Fibroblast of lung (primary cell): ENCODE measurements around the gene MCF2L. TPM values are rescaled to one million over a fixed set of nuclear protein-coding genes. Genes with fewer than 3 reads are reported as not detected.

Experiments
- DNase-seq, 2 donors: peaks; one replicate each; pipeline versions ENCODE4 v3.0.0 to v3.0.0-alpha.2; 2010; ENCODE audit warnings: low read depth in 2 of 2
- H2AFZ ChIP-seq: 2 replicates; pipeline ENCODE4 v1.5.1; 2012; ENCODE audit warnings: low read length, control low read depth, inconsistent platforms
- H3K27ac ChIP-seq: 2 replicates; pipeline ENCODE4 v1.5.1; 2011; ENCODE audit warnings: low read length, control low read depth; ENCODE audit not compliant: insufficient read depth
- H3K27me3 ChIP-seq: 2 replicates; pipeline ENCODE4 v1.5.1; 2011; ENCODE audit warnings: mild to moderate bottlenecking, low read length; ENCODE audit not compliant: control insufficient read depth, insufficient read depth
- H3K36me3 ChIP-seq: 2 replicates; pipeline ENCODE4 v1.5.1; 2011; ENCODE audit warnings: low read length; ENCODE audit not compliant: control insufficient read depth, insufficient read depth
- H3K4me1 ChIP-seq: 2 replicates; pipeline ENCODE4 v1.5.1; 2011; ENCODE audit warnings: low read length; ENCODE audit not compliant: control insufficient read depth, insufficient read depth; ENCODE audit errors: extremely low read depth
- H3K4me2 ChIP-seq: 2 replicates; pipeline ENCODE4 v1.5.1; 2011; ENCODE audit warnings: low read length, control low read depth; ENCODE audit not compliant: insufficient read depth; ENCODE audit errors: extremely low read depth
- H3K4me3 ChIP-seq, 4 experiments: fragments of 200-600 bp in 1 of 4; sonication (generic) in 1 of 4; replicated peaks in 1 of 4; 2 replicates each; pipeline ENCODE4 v1.5.1; 2011 to 2016; ENCODE audit warnings: low read length in 4 of 4, low read depth in 3 of 4, mild to moderate bottlenecking in 3 of 4, control low read depth in 2 of 4, inconsistent platforms in 1 of 4, mixed read lengths in 1 of 4; ENCODE audit not compliant: insufficient read depth in 1 of 4; ENCODE audit errors: control extremely low read depth in 1 of 4
- H3K79me2 ChIP-seq: 2 replicates; pipeline ENCODE4 v1.5.1; 2012; ENCODE audit warnings: mild to moderate bottlenecking, low read length, inconsistent platforms; ENCODE audit not compliant: control insufficient read depth, insufficient read depth
- H3K9ac ChIP-seq: 2 replicates; pipeline ENCODE4 v1.5.1; 2011; ENCODE audit warnings: mild to moderate bottlenecking, low read length, control low read depth; ENCODE audit not compliant: insufficient read depth
- H3K9me3 ChIP-seq: 2 replicates; pipeline ENCODE4 v1.5.1; 2012; ENCODE audit warnings: low read depth, low read length; ENCODE audit not compliant: control insufficient read depth, insufficient read depth
- H4K20me1 ChIP-seq: 2 replicates; pipeline ENCODE4 v1.5.1; 2011; ENCODE audit warnings: low read length; ENCODE audit not compliant: control insufficient read depth, insufficient read depth; ENCODE audit errors: extremely low read depth
- CTCF ChIP-seq, 2 donors: IDR thresholded peaks in 1 of 2; conservative IDR thresholded peaks in 1 of 2; 1 replicate in 1 of 2; 2 replicates in 1 of 2; pipeline ENCODE4 v1.5.1; 2011 to 2012; ENCODE audit warnings: low read length in 2 of 2, control low read depth in 1 of 2, inconsistent platforms in 1 of 2, low read depth in 1 of 2, mild to moderate bottlenecking in 1 of 2
- EZH2 ChIP-seq: IDR thresholded peaks from 2 replicates; pipeline ENCODE4 v1.5.1; 2012; ENCODE audit warnings: low read length, control low read depth, mild to moderate bottlenecking; ENCODE audit errors: missing control alignments
- polyA plus RNA-seq, 2 donors: library from polyadenylated mRNA; depleted of rRNA in 1 of 2; stranded (reverse) in 1 of 2; unstranded in 1 of 2; fragments of >200 nt; gene quantifications; 2 replicates each; pipeline ENCODE4 v1.2.1, GENCODE V29; 2011 to 2012; ENCODE audit warnings: missing spikeins in 1 of 2
- total RNA-seq: library from RNA; depleted of rRNA; stranded (reverse); fragments of >200 nt; gene quantifications from 2 replicates; pipeline ENCODE4 v1.2.1, GENCODE V29; 2014

MCF2L gene
- total and polyA plus RNA-seq, 2 donors (not counting 1 experiment from before 2014, with no cell fraction given): 0.18 to 3.3 TPM

GRCh38 chr13:113080361-113080831, 111.4 kb downstream of the MCF2L start:
- no peak overlapping the region for H3K4me3 ChIP-seq
- no peak for DNase-seq
- no peak for TF ChIP-seq CTCF (conservative IDR thresholded peaks at IDR 0.05 in 1 of 2, IDR thresholded peaks at IDR 0.05 in 1 of 2; ENCODE audit: low read depth in 1 of 2, low read length in 2 of 2)
- TF ChIP-seq EZH2: no peak

GRCh38 chr13:113080901-113081521, 112.0 kb downstream of the MCF2L start:
- DNase-seq: no peak
- Histone ChIP-seq H3K9ac (no peak overlapping the region), H3K27me3 (no peaks in the 10 kb centered on the region), H3K4me2 (no peak overlapping the region), H3K4me1 (no peaks in the 10 kb centered on the region), H3K9me3 (no peaks in the 10 kb centered on the region), H3K27ac (no peak overlapping the region), H4K20me1 (no peaks in the 10 kb centered on the region), H3K36me3 (no peaks in the 10 kb centered on the region), H2AFZ (no peak overlapping the region), H3K79me2 (no peaks in the 10 kb centered on the region), H3K4me3 (no peak overlapping the region)
- TF ChIP-seq EZH2 (no peak), CTCF (conservative IDR thresholded peaks at IDR 0.05 in 1 of 2, IDR thresholded peaks at IDR 0.05 in 1 of 2; ENCODE audit: low read depth in 1 of 2, low read length in 2 of 2) (no peak)

More at GRCh38 chr13:113080361-113080831, 111.4 kb downstream of the MCF2L start:
- Histone ChIP-seq H4K20me1 (no peaks in the 10 kb centered on the region), H3K4me1 (no peaks in the 10 kb centered on the region), H3K27me3 (no peaks in the 10 kb centered on the region), H3K9me3 (no peaks in the 10 kb centered on the region), H3K27ac (no peak overlapping the region), H2AFZ (no peak overlapping the region), H3K79me2 (no peaks in the 10 kb centered on the region), H3K4me2 (no peak overlapping the region), H3K36me3 (no peaks in the 10 kb centered on the region), H3K9ac (no peak overlapping the region)

GRCh38 chr13:113082198-113083021, 113.4 kb downstream of the MCF2L start:
- no peak overlapping the region for H3K9ac ChIP-seq
- no peak for DNase-seq
- no peaks in the 10 kb centered on the region for H3K9me3 ChIP-seq
- no peaks in the 10 kb centered on the region for H4K20me1 ChIP-seq
- no peak overlapping the region for H3K4me3 ChIP-seq
- no peaks in the 10 kb centered on the region for H3K4me1 ChIP-seq
- H3K36me3 ChIP-seq: no peaks in the 10 kb centered on the region
- no peak for TF ChIP-seq EZH2
- no peak for TF ChIP-seq CTCF (conservative IDR thresholded peaks at IDR 0.05 in 1 of 2, IDR thresholded peaks at IDR 0.05 in 1 of 2; ENCODE audit: low read depth in 1 of 2, low read length in 2 of 2)
- H3K27me3 ChIP-seq: no peaks in the 10 kb centered on the region
- no peak overlapping the region for H2AFZ ChIP-seq
- H3K4me2 ChIP-seq: no peak overlapping the region
- no peaks in the 10 kb centered on the region for H3K79me2 ChIP-seq
- no peak overlapping the region for H3K27ac ChIP-seq
